HepG2 (cell line): ENCODE results near the gene IER2. TPM values are rescaled to one million over a fixed set of nuclear protein-coding genes. Genes with fewer than 3 reads are reported as not detected.

Experiments used
- ARID2 ChIP-seq: sonication (generic); formaldehyde crosslinking; IDR thresholded peaks from 2 replicates; pipeline ENCODE4 v1.8.1; 2022; ENCODE audit warnings: mild to moderate bottlenecking, missing genetic modification reagents, borderline replicate concordance
- DZIP1 ChIP-seq: sonication (generic); formaldehyde crosslinking; IDR thresholded peaks from 2 replicates; pipeline ENCODE4 v1.5.0; 2020; ENCODE audit warnings: mild to moderate bottlenecking, missing genetic modification reagents
- FOXC1 ChIP-seq: sonication (generic); formaldehyde crosslinking; IDR thresholded peaks from 2 replicates; pipeline ENCODE4 v1.8.0; 2022; ENCODE audit warnings: mild to moderate bottlenecking, missing genetic modification reagents, borderline replicate concordance
- KAT7 ChIP-seq: IDR thresholded peaks from 2 replicates; pipeline ENCODE4 v1.6.1; 2018; ENCODE audit warnings: borderline replicate concordance, missing compliant biosample characterization
- MAFK ChIP-seq, 2 experiments: IDR thresholded peaks in 1 of 2; conservative IDR thresholded peaks in 1 of 2; 2 replicates each; pipeline ENCODE4 v1.6.1; 2011; ENCODE audit warnings: improper control_type of control experiment in 2 of 2, low read length in 2 of 2
- NAIF1 ChIP-seq: sonication (generic); formaldehyde crosslinking; IDR thresholded peaks from 2 replicates; pipeline ENCODE4 v1.5.0; 2020; ENCODE audit warnings: mild to moderate bottlenecking, missing genetic modification reagents, borderline replicate concordance
- NFE2 ChIP-seq: sonication (generic); formaldehyde crosslinking; IDR thresholded peaks from 2 replicates; pipeline ENCODE4 v1.4.0; 2020; ENCODE audit warnings: missing genetic modification reagents
- PHF5A ChIP-seq: IDR thresholded peaks from one replicate; pipeline ENCODE4 v1.6.1; 2018; ENCODE audit warnings: low read depth, missing genetic modification reagents; ENCODE audit not compliant: unreplicated experiment
- SRSF4 ChIP-seq: fragments of 200-400 bp; formaldehyde crosslinking; IDR thresholded peaks from one replicate; pipeline ENCODE4 v1.6.1; 2018; ENCODE audit warnings: mild to moderate bottlenecking, low read depth, low read length, moderate library complexity; ENCODE audit not compliant: poor library complexity, severe bottlenecking
- ZMAT3 ChIP-seq: sonication (generic); formaldehyde crosslinking; conservative IDR thresholded peaks from 2 replicates; pipeline ENCODE4 v1.7.0; 2021; ENCODE audit warnings: missing genetic modification reagents
- ZNF263 ChIP-seq: sonication (generic); formaldehyde crosslinking; IDR thresholded peaks from 2 replicates; pipeline ENCODE4 v1.4.0; 2020; ENCODE audit warnings: missing genetic modification reagents
- ZNF282 ChIP-seq: fragments of 450-650 bp; IDR thresholded peaks from 2 replicates; pipeline ENCODE4 v1.6.1; 2018; ENCODE audit not compliant: partially characterized antibody
- ZNF329 ChIP-seq: sonication (generic); formaldehyde crosslinking; IDR thresholded peaks from 2 replicates; pipeline ENCODE4 v1.9.0; 2021; ENCODE audit warnings: low read depth, mild to moderate bottlenecking, missing genetic modification reagents
- ZNF333 ChIP-seq: sonication (generic); formaldehyde crosslinking; IDR thresholded peaks from 2 replicates; pipeline ENCODE4 v1.4.0; 2020; ENCODE audit warnings: mild to moderate bottlenecking, missing genetic modification reagents, borderline replicate concordance
- ZNF468 ChIP-seq: sonication (generic); formaldehyde crosslinking; IDR thresholded peaks from 2 replicates; pipeline ENCODE4 v1.8.0; 2022; ENCODE audit warnings: mild to moderate bottlenecking, moderate library complexity, missing genetic modification reagents
- ZNF501 ChIP-seq: sonication (generic); formaldehyde crosslinking; IDR thresholded peaks from 2 replicates; pipeline ENCODE4 v1.5.1; 2020; ENCODE audit warnings: mild to moderate bottlenecking, moderate library complexity, missing genetic modification reagents
- ZNF550 ChIP-seq: sonication (generic); formaldehyde crosslinking; IDR thresholded peaks from 2 replicates; pipeline ENCODE4 v1.4.0; 2020; ENCODE audit warnings: mild to moderate bottlenecking, missing genetic modification reagents, borderline replicate concordance
- ZNF589 ChIP-seq: sonication (generic); formaldehyde crosslinking; conservative IDR thresholded peaks from 2 replicates; pipeline ENCODE4 v1.8.0; 2022; ENCODE audit warnings: mild to moderate bottlenecking, moderate library complexity, missing genetic modification reagents
- ZNF761 ChIP-seq: sonication (generic); formaldehyde crosslinking; conservative IDR thresholded peaks from 2 replicates; pipeline ENCODE4 v1.4.0; 2020; ENCODE audit warnings: mild to moderate bottlenecking, missing genetic modification reagents
- polyA plus RNA-seq, 8 experiments: library from polyadenylated mRNA; depleted of rRNA in 3 of 8; stranded (reverse) in 7 of 8; unstranded in 1 of 8; fragments of >200 nt; fragmentation: Illumina TruSeq in 4 of 8; extraction: Trizol in 4 of 8; gene quantifications; 2 replicates each; pipeline versions ENCODE4 v1.2.1 to v1.2.3, GENCODE V29; 2011 to 2016; ENCODE audit warnings: low read depth in 4 of 8, missing spikeins in 1 of 8, mixed read lengths in 1 of 8; ENCODE audit not compliant: insufficient read depth in 1 of 8
- total RNA-seq, 5 experiments: library from RNA; depleted of rRNA; stranded (reverse); fragments of >200 nt; fragmentation: Illumina TruSeq; extraction: Trizol; gene quantifications; 2 replicates each; pipeline ENCODE4 v1.2.3, GENCODE V29; 2016; ENCODE audit warnings: low read depth in 1 of 5
- TF ChIP-seq, protein P1 (sequence below): IDR thresholded peaks from 2 replicates; pipeline ENCODE4 v1.6.1; 2016; ENCODE audit warnings: mild to moderate bottlenecking
- TF ChIP-seq, protein P2 (sequence below): sonication (generic); formaldehyde crosslinking; IDR thresholded peaks from 2 replicates; pipeline ENCODE4 v1.5.0; 2020; ENCODE audit warnings: mild to moderate bottlenecking, missing genetic modification reagents, moderate library complexity
- TF ChIP-seq, protein P3 (sequence below): sonication (generic); formaldehyde crosslinking; IDR thresholded peaks from 2 replicates; pipeline ENCODE4 v1.5.0; 2020; ENCODE audit warnings: missing genetic modification reagents, mild to moderate bottlenecking, borderline replicate concordance

Gene IER2
- total and polyA plus RNA-seq, 2 of the 13 experiments (the other 11 are each of a cell fraction or from before 2014, with no cell fraction given), result 10.1 to 14.3 TPM

DNA sequence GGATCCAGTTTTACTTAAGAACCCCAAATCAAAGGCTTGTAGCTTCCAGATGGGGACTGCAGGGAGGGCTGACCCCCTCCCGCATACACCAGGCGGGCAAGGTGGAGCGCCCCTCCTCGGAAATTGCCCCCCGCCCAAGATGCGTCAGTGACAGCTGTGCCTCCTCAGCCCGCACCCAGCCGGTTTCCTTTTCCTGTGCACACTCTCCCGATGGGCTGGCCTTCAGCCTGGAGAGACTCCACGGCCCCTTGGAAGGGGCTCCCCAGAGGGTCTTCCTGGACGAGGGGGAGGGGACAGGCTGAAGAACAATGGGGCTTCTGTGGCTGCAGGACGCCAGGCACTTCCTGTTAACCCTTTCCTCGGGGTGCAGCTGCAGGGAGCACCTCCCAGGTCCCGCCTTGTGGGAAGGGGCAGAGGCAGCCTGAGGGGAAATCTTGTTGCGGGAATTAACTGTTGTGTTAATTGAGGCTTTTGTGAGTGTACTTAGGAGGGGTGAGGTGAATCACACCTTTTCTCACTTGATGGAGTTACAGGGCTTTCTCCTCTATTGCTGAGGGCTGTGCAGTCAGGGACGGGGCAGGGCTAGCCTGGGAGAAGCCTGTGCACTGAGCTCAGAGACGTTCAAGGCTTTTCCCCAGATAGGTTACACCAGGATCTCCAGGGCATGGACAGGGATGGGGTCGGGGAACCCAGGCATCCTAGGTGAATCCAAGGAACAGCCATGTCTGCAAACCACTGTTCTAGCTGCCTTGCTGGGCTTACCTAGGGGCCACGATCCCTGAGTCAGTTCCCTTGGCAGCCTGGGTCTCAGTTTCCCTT is 14.3 kb downstream of the IER2 start (continued):
- TF ChIP-seq ARID2 (CRISPR knock-in tag) (no peak), MAFK (conservative IDR thresholded peaks at IDR 0.05 in 1 of 2, IDR thresholded peaks at IDR 0.05 in 1 of 2; ENCODE audit: low read length in 2 of 2) (no peak), ZNF550 (CRISPR knock-in tag) (no peak), ZNF282 (no peak), DZIP1 (CRISPR knock-in tag) (peak; percentile 84; the same call in 1 of the 2 replicates), ZMAT3 (CRISPR knock-in tag) (peak; percentile 65; the same call in 1 of the 2 replicates), ZNF329 (0 out of 2 replicates have a peak, but pooled peaks have one; percentile 6), ZNF589 (CRISPR knock-in tag) (0 out of 2 replicates have a peak, but pooled peaks have one; percentile 40), FOXC1 (CRISPR knock-in tag) (no peak), ZNF501 (CRISPR knock-in tag) (peak; percentile 63; the same call in 1 of the 2 replicates), PHF5A (CRISPR knock-in tag) (peak; percentile 69), ZNF468 (CRISPR knock-in tag) (no peak), ZNF333 (CRISPR knock-in tag) (no peak), NFE2 (CRISPR knock-in tag) (no peak), SRSF4 (no peak), NAIF1 (peak; percentile 38; the same call in 1 of the 2 replicates), KAT7 (no peak), ZNF263 (CRISPR knock-in tag) (peak; percentile 99), ZNF761 (CRISPR knock-in tag) (no peak)
- TF ChIP-seq, protein P1, sequence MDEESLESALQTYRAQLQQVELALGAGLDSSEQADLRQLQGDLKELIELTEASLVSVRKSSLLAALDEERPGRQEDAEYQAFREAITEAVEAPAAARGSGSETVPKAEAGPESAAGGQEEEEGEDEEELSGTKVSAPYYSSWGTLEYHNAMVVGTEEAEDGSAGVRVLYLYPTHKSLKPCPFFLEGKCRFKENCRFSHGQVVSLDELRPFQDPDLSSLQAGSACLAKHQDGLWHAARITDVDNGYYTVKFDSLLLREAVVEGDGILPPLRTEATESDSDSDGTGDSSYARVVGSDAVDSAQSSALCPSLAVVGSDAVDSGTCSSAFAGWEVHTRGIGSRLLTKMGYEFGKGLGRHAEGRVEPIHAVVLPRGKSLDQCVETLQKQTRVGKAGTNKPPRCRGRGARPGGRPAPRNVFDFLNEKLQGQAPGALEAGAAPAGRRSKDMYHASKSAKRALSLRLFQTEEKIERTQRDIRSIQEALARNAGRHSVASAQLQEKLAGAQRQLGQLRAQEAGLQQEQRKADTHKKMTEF, result peak; percentile 83
- TF ChIP-seq, protein P2, sequence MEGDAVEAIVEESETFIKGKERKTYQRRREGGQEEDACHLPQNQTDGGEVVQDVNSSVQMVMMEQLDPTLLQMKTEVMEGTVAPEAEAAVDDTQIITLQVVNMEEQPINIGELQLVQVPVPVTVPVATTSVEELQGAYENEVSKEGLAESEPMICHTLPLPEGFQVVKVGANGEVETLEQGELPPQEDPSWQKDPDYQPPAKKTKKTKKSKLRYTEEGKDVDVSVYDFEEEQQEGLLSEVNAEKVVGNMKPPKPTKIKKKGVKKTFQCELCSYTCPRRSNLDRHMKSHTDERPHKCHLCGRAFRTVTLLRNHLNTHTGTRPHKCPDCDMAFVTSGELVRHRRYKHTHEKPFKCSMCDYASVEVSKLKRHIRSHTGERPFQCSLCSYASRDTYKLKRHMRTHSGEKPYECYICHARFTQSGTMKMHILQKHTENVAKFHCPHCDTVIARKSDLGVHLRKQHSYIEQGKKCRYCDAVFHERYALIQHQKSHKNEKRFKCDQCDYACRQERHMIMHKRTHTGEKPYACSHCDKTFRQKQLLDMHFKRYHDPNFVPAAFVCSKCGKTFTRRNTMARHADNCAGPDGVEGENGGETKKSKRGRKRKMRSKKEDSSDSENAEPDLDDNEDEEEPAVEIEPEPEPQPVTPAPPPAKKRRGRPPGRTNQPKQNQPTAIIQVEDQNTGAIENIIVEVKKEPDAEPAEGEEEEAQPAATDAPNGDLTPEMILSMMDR (CRISPR knock-in tag), result peak; percentile 26; the same call in 1 of the 2 replicates
- TF ChIP-seq, protein P3, sequence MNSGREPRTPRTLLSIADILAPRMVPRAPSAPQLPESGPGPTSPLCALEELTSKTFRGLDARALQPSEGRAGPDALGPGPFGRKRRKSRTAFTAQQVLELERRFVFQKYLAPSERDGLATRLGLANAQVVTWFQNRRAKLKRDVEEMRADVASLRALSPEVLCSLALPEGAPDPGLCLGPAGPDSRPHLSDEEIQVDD, result no peak
